NCI-H187 (cell line): ENCODE data around the gene SCLY.

Source experiments
- DNase-seq, 2 experiments: peaks; one replicate each; lab custom pipeline; 2025; lab: John Stamatoyannopoulos, UW

The SCLY gene

DNA sequence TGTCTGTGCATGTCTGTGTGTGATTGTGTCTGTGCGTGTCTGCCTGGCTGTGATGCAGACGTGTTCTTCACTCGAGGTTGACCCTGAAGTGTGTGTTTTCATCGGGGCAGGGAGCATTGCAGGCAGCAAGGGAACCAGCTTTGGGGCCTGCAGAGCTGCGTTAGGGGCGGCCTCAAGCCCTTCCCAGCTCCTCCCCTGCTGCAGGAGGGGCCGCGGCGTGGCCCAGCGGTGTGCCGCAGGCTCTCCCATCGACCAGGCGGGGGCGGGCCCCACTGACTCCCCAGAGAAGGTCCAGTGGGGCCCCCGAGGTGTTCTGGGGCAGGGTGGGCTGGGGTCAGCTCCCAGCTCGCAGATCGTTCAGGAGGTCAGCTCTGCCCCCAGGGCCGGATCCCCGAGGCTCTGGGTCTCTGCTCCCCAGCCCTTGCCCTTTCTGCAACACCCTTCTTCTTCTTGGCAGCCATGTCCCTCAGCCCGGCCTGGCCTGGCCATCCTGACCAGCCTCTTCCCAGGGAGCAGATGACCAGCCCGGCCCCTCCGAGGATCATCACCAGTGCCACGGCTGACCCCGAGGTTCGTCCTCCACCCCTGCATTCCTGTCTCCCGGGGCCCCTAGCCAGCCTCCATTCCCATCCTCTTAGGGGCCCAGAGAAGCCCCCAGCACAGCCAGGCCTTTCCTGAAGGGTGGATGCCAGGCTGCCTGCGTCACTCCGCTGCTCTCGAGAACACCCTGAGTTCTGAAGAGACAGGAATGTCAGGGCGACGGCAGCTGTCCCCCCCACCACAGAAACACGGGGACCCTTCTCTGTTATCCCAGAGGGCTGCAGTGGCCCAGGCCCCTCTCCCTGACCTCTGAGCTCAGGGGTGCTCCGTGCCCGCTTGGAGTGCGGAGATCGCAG, 66.6 kb downstream of the SCLY start:
- DNase-seq, result no peak

DNA sequence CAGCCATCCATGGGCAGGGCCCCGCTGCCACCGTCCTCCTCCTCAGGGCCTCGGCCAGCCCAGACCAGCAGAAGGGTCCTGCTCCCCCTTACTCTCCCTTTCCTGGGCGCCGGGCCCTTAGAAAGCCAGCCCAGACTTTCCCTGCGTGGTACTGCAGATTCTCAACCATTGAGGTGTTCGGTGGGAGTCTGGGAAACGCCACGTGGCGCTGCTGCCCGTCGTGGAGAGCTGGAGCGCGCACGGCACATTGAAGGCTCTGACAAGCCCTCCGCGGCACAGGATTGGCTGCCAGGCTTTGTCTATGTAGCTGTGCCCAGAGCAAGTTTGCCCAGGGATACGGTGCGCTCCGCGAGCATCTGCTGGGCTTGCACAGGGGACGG, 67.2 kb downstream of the SCLY start:
- no peak for DNase-seq

DNA sequence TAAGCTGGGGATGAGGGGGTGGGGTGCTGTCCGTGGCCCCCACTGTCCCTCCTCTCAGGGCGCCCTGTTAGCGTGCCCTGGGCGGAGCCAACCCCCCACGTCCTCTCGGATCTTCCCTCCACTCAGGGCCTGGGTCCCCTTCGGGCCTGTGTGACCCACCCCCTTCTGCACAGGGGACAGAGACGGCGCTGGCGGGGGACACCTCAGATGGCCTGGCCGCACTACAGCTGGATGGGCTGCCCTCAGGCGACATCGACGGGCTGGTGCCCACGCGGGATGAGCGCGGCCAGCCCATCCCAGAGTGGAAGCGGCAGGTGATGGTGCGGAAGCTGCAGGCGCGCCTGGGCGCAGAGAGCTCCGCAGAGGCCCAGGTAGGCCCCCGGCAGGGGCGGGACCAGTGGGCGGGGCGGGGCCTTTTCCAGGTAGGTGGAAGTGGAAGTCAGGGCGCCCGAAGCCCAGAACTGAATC, 67.8 kb downstream of the SCLY start:
- no peak for DNase-seq

DNA sequence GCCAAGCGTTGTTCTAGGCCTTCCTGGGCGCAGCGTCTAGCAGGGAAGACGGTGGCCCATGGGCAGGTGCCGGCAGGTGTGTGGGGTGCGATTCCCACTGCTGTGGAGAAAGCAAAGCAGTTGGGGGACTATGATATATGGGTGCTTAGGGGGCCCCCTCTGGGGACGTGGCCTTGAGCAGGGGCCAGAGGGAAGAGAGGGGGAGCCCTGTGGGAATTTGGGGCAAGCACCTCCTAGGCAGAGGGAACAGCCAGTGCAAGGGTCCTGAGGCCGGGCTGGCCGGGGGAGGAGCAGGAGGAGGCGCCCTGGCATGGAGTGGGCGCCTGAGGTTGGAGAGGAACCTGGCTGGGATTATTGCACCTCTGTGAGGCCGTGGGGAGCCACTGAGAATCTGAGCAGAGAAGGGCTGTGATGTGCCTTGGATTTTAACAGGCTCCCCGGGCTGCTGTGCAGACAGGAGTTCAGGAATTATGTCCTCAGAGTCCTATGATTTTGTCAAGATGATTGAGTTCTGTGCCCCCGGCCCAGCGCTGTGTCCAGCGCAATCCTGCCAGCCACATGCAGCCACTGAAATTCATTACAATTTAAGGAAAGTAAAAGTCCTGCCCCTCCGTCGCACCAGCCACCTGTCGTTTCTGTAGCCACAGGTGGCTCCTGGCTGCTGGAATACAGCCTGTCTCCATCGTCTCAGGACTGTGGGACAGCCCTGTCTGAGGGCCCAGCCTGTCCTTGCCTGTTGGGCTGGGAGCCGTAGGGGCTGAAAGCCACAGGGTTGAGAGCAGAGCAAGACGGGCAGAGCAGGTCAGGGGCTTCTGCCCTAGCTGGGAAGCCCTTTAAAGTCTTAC, 68.6 kb downstream of the SCLY start:
- DNase-seq, result no peak

DNA sequence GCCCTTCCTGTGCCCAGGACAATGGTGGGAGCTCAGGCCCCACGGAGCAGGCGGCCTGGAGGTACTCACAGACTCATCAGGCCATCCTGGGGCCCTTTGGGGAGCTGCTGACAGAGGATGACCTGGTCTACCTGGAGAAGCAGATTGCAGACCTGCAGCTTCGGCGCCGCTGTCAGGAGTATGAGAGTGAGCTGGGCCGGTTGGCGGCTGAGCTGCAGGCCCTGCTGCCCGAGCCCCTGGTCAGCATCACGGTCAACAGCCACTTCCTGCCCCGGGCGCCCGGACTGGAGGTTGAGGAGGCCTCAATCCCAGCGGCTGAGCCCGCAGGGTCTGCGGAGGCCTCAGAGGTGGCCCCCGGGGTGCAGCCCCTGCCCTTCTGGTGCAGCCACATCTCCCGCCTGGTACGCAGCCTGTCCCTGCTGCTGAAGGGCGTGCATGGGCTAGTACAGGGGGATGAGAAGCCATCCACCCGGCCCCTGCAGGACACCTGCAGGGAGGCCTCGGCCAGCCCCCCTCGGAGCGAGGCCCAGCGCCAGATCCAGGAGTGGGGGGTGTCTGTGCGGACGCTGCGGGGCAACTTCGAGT, 69.4 kb downstream of the SCLY start:
- DNase-seq, result no peak

DNA sequence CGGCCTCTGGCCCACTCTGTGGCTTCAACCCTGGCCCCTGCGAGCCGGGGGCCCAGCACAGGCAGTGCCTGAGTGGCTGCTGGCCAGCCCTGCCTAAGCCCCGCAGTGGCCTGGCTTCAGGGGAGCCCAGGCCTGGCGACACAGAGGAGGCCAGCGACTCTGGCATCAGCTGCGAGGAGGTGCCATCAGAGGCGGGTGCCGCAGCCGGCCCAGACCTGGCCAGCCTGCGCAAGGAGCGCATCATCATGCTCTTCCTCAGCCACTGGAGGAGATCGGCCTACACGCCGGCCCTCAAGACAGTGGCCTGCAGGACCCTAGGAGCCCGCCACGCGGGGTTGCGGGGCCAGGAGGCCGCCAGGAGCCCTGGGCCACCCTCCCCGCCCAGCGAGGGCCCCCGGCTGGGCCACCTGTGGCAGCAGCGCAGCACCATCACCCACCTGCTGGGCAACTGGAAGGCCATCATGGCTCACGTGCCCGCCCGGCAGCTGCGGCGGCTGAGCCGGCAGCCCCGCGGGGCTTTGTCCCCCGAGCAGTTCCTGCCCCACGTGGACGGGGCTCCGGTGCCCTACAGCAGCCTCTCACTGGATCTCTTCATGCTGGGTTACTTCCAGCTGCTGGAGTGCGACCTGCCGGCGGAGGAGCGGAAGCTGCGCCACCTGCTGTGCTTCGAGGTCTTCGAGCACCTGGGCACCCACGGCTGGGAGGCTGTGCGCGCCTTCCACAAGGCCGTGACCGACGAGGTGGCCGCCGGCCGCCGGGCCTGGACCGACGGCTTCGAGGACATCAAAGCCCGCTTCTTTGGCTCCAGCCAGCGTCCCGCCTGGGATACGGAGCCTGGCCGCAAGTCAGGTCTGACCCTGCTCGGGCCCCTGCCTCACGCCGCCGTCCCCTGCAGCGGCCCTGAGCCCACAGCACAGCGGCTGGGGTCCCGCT, 70.2 kb downstream of the SCLY start:
- no peak for DNase-seq

DNA sequence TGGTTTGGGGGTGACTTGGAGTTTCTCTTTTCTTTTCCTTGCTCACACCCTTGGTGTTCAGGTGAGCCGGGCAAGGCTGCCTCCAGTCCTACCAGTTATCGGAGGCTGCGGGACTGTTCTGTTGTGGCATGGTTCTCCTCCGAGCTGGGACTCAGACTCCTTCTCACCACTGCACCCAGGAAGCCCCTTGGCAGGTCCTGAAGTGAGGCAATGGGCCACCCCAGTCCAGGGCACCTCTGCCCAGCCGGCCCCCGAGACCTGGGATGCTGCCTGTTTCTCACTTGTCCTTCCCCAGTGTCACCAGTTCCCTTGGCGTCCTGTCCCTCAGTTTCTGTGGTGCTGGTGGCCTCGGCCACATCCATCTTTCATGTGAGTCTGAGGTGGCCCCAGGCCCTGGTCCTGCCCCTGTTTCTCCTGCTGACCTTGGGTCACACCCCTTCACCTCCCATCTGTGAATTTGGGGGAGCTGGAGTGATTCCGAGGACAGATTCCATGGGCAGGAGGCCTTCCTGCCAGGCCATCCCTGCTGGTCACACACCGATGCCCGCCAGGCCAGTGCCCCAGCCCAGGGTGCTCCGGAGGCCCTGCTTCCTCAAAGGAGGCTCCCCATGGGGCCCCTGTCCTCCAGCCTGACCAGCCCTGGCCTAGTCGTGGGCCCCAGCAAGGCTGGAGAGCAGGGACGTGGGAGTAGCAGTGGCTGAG, 71.1 kb downstream of the SCLY start:
- DNase-seq, result no peak

DNA sequence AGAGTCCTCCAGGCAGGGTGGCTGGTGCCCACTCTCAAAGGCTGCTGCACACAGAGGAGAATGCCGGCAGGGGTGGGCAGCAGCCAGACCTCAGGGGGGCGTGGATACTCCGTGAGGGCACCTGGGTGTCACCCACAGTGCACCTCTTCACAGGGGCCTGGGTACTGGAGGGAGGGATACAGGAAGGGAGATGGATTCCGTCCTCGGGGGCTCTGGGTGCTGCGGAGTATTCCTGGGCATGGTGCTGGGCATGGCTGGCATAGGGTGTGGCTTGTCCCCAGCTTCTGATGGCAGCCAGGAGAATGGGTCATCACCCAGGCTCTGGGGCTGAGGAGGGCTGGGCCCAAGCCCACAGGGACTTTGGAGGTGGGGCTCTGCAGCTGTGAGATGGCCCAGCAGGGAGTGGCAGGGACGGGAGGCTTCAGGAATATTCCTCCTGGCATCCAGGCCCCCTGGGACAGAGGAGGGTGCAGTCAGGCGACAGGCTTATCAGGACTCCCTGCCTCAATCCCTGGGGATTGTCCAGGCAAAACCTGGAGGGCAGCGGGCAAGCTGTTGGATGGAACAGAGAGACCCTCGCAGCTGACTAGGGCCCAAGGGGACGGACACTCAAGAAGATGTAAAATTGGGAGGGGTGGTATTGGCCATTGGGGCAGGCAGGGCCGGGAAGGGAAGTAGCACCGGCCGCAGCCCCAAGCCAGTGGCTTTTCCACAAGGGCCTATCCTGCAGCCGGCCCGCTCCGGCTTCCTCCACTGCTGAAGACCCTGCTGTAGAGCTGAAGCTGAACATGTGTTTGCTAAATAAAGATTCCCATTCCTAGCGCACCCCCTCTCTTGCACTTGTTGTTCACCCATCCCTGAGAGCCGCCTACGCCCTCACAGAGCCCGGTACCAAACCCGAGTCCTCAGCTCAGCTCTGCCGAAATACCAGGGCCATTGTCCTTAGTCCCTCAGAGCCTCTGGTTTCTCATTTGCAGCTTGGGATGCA, 72.0 kb downstream of the SCLY start:
- no peak for DNase-seq

DNA sequence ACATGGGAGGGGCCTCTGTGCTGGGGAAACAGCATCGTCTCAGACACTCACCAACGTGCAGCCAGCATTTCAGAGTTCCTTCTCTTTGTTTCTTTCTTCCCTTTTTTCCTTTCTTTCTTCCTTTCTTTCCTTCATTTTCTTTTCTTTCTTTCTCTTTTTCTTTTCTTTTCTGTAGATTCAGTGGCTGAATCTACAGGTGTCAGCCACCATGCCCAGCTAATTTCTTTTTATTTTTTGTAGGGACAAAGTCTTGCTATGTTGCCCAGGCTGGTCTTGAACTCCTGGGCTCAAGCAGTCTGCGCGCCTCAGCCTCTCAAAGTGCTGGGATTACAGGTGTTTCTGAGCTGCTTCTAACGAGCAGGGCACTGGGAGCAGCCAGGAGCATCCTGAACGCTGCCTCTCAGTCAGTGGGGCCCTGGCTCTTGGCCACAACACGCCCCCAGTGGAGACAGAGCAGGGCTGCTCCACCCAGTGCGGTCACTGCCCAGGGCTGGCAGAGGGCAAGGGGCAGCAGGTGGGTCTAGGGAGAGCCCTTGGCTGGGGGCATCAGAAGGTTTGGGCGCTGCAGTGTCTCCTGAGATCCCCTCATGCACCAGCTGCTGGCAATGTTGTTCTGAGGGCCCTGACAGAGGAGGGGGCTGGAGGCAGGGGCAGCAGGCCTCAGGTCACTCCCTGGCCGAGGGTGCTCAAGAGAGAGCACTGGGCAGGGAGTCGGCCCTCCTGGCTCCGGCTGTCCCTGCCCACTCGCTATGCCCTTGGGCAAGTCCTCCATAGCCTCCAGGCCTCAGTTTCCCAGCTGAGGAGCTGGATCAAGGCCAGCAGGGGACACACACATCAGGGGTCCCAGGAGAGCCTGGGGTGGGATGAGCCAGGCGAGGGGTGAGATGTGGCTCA, 72.9 kb downstream of the SCLY start:
- no peak for DNase-seq

DNA sequence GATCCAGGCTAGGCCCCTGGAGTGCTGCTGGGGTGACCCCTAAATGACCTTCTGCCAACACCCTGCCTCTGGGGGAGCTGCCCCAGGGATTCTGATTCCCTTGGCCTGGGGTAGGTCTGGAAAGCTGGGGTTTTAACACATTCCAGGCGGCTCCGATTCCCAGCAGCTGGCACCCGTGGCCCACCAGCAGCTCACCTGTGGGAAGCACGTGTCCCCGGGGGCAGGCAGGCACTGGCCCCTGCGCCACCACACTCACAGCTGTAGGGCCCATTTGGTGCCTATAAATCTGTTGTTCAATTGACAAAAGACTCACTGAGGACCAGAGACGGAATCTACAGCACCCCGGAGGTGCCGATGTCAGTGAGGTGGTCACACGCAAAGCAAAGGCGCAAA, 73.6 kb downstream of the SCLY start:
- no peak for DNase-seq

DNA sequence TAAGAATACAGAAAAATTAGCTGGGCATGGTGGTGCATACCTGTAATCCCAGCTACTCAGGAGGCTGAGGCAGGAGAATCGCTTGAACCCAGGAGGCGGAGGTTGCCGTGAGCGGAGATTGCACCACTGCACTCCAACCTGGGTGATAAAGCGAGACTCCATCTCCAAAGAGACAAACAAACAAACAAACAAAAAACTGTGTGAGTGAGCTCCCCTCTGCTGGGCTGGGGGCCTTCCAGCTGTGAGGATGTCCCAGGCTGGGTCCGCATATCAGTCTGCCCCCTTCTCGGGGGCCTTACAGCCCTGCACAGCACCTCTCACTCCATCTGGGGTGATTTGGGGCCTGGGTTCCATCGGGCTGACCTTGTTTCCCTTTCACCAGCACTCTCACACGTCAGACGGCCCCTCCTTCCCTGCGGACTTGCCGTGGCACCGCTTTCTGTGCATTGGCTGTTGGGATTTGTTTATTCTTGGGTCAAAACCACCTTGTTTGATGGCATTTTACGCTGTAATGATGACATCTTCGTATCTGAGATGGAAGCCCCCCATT, 74.9 kb downstream of the SCLY start:
- no peak for DNase-seq

DNA sequence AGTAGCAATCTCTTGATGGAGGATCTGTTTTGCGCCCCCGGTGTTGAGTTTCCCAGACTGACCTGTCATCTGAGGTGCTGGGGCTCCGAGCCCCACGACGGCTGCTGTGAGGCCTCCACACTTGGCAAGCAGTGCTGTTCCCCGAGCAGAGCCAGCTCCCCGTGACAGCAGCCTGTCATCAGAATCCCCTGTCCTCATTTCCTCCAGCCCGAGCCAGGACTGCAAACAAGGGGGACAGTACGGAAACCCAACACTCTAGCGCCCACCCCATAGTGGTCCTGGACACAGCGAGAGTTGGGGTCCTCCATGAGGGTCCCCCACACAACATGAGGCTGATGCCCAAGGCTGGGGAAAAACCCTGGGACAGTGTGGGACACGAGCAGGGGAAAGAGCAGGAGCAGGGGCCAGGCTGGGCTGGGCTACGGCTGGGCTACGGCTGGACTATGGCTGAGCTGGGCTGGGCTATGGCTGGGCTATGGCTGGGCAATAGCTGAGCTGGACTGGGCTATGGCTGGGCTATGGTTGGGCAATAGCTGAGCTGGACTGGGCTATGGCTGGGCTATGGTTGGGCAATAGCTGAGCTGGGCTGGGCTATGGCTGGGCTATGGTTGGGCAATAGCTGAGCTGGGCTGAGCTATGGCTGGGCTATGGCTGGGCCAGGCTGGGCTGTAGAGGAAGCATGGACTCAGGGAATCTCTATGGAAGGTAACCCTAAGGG, 76.2 kb downstream of the SCLY start:
- no peak for DNase-seq

DNA sequence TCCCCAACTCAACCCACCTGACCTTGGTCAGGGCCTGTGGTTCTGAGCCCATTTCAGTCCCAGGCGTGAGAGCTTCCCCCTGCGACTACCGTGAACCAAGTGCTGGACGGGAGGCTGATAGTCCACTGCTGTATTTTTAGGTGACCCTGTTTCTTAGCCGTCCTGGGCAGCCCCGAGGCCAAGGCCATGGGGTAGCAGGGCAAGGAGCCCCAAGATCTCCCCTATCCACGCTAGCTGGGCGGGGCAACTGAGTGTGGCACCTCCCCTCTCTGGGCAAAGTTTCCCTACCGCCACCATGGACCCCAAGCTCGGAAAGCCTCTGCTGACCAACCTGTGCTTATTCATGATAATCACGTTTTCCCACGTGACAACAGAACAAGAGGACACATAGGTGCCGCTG, 77.1 kb downstream of the SCLY start:
- no peak for DNase-seq

DNA sequence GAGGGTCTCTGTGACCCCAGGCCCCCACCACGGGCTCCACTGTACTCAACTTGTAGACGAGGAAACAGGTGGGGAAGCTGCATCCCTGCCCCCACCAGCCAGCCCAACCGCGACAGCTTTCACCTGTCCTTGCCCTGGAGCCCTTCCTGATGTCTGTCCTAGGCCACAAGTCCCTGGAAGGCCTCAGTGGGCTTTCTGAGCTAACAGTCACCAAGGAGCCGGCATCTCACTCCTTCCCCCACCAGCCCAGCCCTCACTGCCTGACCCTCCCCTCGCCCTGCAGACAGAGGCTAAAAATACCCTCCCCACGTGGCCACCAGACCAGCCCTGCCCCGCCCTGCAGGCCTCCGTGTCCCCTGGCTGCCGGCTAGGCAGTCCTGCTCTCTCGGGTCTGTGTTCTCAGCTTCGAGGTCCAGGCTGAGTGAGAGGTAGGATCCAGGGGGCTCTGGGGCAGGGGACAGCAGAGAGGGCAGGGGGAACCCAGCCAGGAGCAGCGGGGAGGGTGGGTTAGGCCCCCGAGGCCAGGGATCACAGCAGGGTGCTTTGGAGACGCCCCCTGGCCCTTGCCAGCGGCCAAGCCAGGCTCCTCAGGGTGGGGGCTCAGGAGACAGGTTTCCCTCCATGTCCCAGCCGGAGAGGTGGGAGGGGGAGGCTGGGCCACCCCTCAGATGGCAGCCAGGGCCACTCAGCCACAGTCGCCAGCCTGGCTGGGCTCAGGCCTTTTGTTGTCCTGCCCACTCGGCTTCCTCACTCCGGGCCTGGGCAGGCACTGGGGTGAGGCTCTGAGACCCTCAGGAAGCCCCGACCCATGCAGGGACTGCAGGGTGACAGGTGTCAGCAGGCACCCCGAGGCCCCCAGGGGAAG, 77.8 kb downstream of the SCLY start, which contains the start of gene KLHL30:
TSS of gene KLHL30 (plus strand) at position 338 of the 865 bp plus-strand sequence. CDS start 2,087 bp downstream, outside the sequence.
- no peak for DNase-seq

DNA sequence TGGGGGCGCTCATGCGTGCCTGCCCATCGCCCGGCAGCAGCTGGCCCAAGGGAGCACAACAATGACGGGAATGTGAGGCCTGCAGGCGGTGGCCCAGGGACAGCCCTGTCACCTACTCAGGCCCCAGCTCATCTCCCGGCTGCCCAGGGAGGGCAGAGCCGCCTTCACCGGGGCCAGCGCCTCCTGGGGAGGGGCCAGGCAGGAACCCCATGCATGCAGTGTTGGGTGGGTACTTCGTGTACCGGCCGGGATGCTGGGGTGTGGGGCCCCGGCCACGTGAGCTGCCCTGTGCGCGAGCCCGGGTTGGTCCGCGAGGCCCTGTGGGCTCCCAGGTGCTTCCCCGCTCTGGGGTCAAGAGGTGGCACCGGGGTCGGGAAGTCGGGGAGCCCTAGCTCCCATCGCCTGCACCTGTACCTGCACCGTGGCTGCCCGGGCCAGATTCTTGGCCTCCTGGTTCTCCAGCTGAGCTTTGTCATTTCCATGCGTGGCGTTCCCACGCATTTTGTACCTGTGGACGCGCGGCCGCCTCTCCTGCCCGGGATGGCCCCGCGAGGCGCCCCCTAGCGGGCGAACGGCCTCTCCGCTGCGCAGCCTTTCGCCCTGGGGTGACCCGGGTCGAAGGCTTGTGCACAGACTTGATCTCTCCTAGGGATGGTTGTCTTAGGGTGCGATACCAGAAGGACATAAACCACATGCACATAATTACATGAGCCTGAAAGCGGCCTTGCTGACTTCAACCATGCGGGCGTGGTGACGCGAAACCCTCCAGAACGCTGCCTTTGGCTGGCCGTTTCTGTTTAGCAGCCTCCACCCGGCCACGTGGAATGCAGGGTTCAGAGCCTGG, 78.6 kb downstream of the SCLY start:
- DNase-seq, result no peak

DNA sequence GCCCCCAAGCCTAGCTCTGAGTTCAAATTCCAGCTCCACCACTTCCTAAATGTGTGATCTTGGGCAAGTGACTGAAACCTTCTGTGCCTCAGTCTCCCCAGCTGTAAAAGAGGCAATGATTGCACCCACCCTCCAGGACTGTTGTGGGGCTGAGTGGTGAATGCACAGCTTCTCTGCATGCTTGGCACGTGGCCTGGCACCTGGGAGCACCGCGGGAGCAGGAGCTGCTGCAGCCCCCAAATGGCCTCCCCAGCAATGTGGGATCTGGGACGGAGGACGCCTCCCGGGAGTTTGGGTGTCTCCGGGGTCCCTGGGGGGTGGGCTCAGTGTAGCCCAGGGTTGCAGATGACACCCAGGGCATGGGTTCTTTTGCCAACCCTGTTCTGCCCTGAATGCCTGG, 79.2 kb downstream of the SCLY start:
- DNase-seq, result no peak
